Measurements from ENCODE around the gene CCL5.

GRCh38 chr17:35898283-35899070 lies 18.3 kb upstream of the CCL5 start:
- TF ChIP-seq CTCF (IDR thresholded peaks at IDR 0.05; ENCODE audit: low read length), result no peak
- no peak for TF ChIP-seq EZH2 (IDR thresholded peaks at IDR 0.05; ENCODE audit: borderline replicate concordance, low read length)
